SK-N-SH (cell line): Measurements from ENCODE around the gene TACC2.

ENCODE experiments used
- EZH2phosphoT487 ChIP-seq: fragments of 200-600 bp; sonication (generic); IDR thresholded peaks from 2 replicates; pipeline ENCODE4 v1.6.1; 2017; ENCODE audit warnings: low read depth, mixed run types, mild to moderate bottlenecking, antibody characterized with exemption, moderate library complexity, borderline replicate concordance
- FOXM1 ChIP-seq: IDR thresholded peaks from 2 replicates; pipeline ENCODE4 v1.4.0; 2012; ENCODE audit warnings: low read depth, mild to moderate bottlenecking
- POLR2AphosphoS5 ChIP-seq: IDR thresholded peaks from 2 replicates; pipeline ENCODE4 v1.6.1; 2012; ENCODE audit warnings: low read depth, low read length
- RFX5 ChIP-seq: IDR thresholded peaks from 2 replicates; pipeline ENCODE4 v1.6.1; 2012; ENCODE audit warnings: mild to moderate bottlenecking, improper control_type of control experiment, low read length
- SIN3A ChIP-seq: IDR thresholded peaks from 2 replicates; pipeline ENCODE4 v1.6.1; 2012; ENCODE audit warnings: low read depth, mild to moderate bottlenecking, low read length, moderate library complexity, borderline replicate concordance
- SMC3 ChIP-seq: IDR thresholded peaks from 2 replicates; pipeline ENCODE4 v1.6.1; 2012; ENCODE audit warnings: low read depth, low read length, improper control_type of control experiment
- TCF12 ChIP-seq: IDR thresholded peaks from 2 replicates; pipeline ENCODE4 v1.4.0; 2012
- TF ChIP-seq, protein P1 (sequence below): fragments of 150-350 bp; IDR thresholded peaks from 2 replicates; pipeline ENCODE4 v1.6.1; 2017; ENCODE audit warnings: antibody characterized with exemption, low read length, low read depth, borderline replicate concordance
- TF ChIP-seq, protein P2 (sequence below): fragments of 200-600 bp; sonication (generic); IDR thresholded peaks from 2 replicates; pipeline ENCODE4 v1.6.1; 2017; ENCODE audit warnings: antibody characterized with exemption, mild to moderate bottlenecking, moderate library complexity

DNA sequence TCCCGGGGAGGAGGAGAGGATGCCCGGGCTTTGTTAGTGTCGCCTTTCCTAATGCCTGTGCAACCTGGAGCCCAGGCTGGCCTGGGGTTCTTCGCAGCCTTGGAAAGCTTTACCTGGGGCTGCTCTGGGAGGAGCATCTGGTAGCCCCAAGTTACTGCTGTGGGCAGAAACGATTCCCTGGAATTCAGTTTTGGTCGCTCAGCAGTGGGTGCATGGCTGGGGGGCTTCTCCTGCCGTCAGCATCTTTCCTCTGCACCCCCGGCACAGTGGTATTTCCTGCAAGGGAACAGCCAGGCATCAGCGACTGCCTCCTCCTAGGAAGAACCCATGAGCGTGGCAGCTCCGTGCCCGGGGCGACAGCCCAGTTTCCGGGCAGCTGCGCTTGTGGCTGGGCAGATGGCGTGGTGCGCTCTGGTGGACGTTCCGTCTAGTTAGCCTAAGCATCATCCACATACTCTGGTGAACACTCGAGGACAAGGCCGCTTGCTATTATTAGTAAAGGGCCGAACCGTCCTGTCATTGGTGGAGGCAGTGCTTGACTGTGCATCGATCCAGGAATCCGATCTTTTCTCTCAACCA, 175.1 kb downstream of the TACC2 start:
- no peak for TF ChIP-seq TCF12
- TF ChIP-seq, protein P1, sequence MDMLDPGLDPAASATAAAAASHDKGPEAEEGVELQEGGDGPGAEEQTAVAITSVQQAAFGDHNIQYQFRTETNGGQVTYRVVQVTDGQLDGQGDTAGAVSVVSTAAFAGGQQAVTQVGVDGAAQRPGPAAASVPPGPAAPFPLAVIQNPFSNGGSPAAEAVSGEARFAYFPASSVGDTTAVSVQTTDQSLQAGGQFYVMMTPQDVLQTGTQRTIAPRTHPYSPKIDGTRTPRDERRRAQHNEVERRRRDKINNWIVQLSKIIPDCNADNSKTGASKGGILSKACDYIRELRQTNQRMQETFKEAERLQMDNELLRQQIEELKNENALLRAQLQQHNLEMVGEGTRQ, result no peak
- TF ChIP-seq SIN3A, result no peak
- TF ChIP-seq, protein P2, sequence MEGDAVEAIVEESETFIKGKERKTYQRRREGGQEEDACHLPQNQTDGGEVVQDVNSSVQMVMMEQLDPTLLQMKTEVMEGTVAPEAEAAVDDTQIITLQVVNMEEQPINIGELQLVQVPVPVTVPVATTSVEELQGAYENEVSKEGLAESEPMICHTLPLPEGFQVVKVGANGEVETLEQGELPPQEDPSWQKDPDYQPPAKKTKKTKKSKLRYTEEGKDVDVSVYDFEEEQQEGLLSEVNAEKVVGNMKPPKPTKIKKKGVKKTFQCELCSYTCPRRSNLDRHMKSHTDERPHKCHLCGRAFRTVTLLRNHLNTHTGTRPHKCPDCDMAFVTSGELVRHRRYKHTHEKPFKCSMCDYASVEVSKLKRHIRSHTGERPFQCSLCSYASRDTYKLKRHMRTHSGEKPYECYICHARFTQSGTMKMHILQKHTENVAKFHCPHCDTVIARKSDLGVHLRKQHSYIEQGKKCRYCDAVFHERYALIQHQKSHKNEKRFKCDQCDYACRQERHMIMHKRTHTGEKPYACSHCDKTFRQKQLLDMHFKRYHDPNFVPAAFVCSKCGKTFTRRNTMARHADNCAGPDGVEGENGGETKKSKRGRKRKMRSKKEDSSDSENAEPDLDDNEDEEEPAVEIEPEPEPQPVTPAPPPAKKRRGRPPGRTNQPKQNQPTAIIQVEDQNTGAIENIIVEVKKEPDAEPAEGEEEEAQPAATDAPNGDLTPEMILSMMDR, result no peak
- no peak for TF ChIP-seq RFX5
- no peak for TF ChIP-seq FOXM1
- no peak for TF ChIP-seq SMC3
- TF ChIP-seq POLR2AphosphoS5, result no peak
- TF ChIP-seq EZH2phosphoT487, result no peak
